Testis (tissue), 3 donors: ENCODE measurements around the gene PORCN. TPM values are rescaled to one million over a fixed set of nuclear protein-coding genes. Genes with fewer than 3 reads are reported as not detected.

ENCODE experiments used
- DNase-seq: peaks from one replicate; pipeline ENCODE4 v3.0.0-alpha.2; 2019
- H3K27ac ChIP-seq, 2 donors: fragments of 200-600 bp; sonication (generic); one replicate each; pipeline ENCODE4 v1.5.1; 2019
- H3K27me3 ChIP-seq: fragments of 200-600 bp; sonication (generic); one replicate; pipeline ENCODE4 v1.5.1; 2019
- H3K36me3 ChIP-seq: fragments of 200-600 bp; sonication (generic); one replicate; pipeline ENCODE4 v1.5.1; 2017; ENCODE audit warnings: low read depth; ENCODE audit errors: missing control alignments
- H3K4me1 ChIP-seq: fragments of 200-600 bp; sonication (generic); one replicate; pipeline ENCODE4 v1.5.1; 2019
- H3K4me3 ChIP-seq, 2 donors: fragments of 200-600 bp; sonication (generic); one replicate each; pipeline ENCODE4 v1.5.1; 2017 to 2019
- H3K9me3 ChIP-seq: fragments of 200-600 bp; sonication (generic); one replicate; pipeline ENCODE4 v1.5.1; 2017
- CTCF ChIP-seq, 3 experiments: fragments of 450-650 bp in 2 of 3; fragments of 200-600 bp in 1 of 3; sonication (generic) in 1 of 3; IDR thresholded peaks; one replicate each; pipeline ENCODE4 v1.5.1; 2016 to 2019; ENCODE audit warnings: antibody characterized with exemption in 3 of 3, mild to moderate bottlenecking in 2 of 3, moderate library complexity in 1 of 3
- POLR2A ChIP-seq: fragments of 450-650 bp; IDR thresholded peaks from one replicate; pipeline ENCODE4 v1.6.1; 2017; ENCODE audit warnings: antibody characterized with exemption, mild to moderate bottlenecking, moderate library complexity
- WGBS, 2 donors: methylation state at CpG; one replicate each; pipeline ENCODE4 v1.1.5; 2018; 5-methylcytosine and 5-hydroxymethylcytosine counted together
- intact Hi-C: fragments of 100-400 bp; cut with DNase I; formaldehyde crosslinking; loops from one replicate; pipeline ENCODE4 v1.15.1; 2023; ENCODE audit warnings: low total_unique reads
- polyA plus RNA-seq: library from polyadenylated mRNA; stranded (reverse); fragments of 350-450 nt; fragmentation: Illumina TruSeq; extraction: RNeasy Lipid Tissue Mini Kit (QIAGEN cat#74804); gene quantifications from one replicate; pipeline ENCODE4 v1.2.3, GENCODE V29; 2014; ENCODE audit warnings: low read depth, low replicate concordance; ENCODE audit not compliant: insufficient read depth
- total RNA-seq, 2 donors: library from RNA; depleted of rRNA; stranded (reverse); fragments of >200 nt; gene quantifications; one replicate each; pipeline ENCODE4 v1.2.3, GENCODE V29; 2016

Gene PORCN
- total and polyA plus RNA-seq, 3 donors from 2014 or later: 25.0 to 110 (median 58.7) TPM

GRCh38 chrX:48560056-48560455, 51.3 kb downstream of the PORCN start:
- WGBS, 2 donors: 92 to 95% methylated on average over 2 to 12 of the region's 14 CpGs
- H3K9me3 ChIP-seq: no peaks in the 10 kb centered on the region
- no peak overlapping the region for H3K27ac ChIP-seq
- no peak overlapping the region for H3K4me3 ChIP-seq
- TF ChIP-seq CTCF (IDR thresholded peaks at IDR 0.05) (no peak), POLR2A (no peak)
- DNase-seq: no peak
- intact Hi-C loops: no loop called here
- no peaks in the 10 kb centered on the region for H3K4me1 ChIP-seq
- no peaks in the 10 kb centered on the region for H3K27me3 ChIP-seq
- H3K36me3 ChIP-seq: no peaks in the 10 kb centered on the region

DNA sequence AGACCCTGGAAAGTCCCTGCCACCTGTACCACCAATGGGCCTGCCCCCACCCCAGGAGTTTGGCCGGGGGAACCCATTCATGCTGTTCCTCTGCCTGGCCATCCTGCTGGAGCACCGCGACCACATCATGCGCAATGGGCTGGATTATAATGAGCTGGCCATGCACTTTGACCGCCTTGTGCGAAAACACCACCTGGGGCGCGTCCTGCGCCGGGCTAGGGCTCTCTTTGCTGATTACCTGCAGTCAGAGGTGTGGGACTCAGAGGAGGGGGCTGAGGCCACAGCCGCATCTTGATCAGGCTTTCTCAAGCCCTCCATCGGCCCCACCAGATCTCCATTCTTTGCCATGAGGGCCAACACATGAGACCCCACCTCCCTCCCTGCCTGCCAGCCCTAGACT, 51.9 kb downstream of the PORCN start:
- Histone ChIP-seq H3K4me1 (no peaks in the 10 kb centered on the region), H3K27ac (no peak overlapping the region), H3K4me3 (no peak overlapping the region), H3K27me3 (no peaks in the 10 kb centered on the region), H3K9me3 (no peaks in the 10 kb centered on the region), H3K36me3 (no peaks in the 10 kb centered on the region)
- intact Hi-C loops: no loop called here
- TF ChIP-seq POLR2A (no peak), CTCF (IDR thresholded peaks at IDR 0.05) (no peak)
- 92% methylated on average over 2 of the region's 12 CpGs; no CpG with 5 or more reads in 1 of the 2 donors for WGBS, 2 donors
- no peak for DNase-seq

- 50 to 81% methylated on average over 1 of the region's 1 CpG for WGBS, 2 donors
- Histone ChIP-seq H3K9me3 (no peaks in the 10 kb centered on the region), H3K27ac (no peak overlapping the region), H3K4me3 (no peak overlapping the region), H3K27me3 (no peaks in the 10 kb centered on the region), H3K4me1 (no peaks in the 10 kb centered on the region), H3K36me3 (no peaks in the 10 kb centered on the region)
- intact Hi-C loops: no loop called here
- no peak for DNase-seq
- no peak for TF ChIP-seq CTCF (IDR thresholded peaks at IDR 0.05)
- TF ChIP-seq POLR2A: no peak
These were observed 61.2 kb downstream of the PORCN start for GRCh38 chrX:48569958-48570357.

Other genes starting within 250 kb of the PORCN start
- gene SSX3, start 152.3 kb upstream of the PORCN start, total RNA-seq: 10 to 100 TPM; 12.8 to 26.1 TPM
- 17.7 TPM for gene SSX3, start 152.3 kb upstream of the PORCN start, polyA plus RNA-seq
- gene SSX4, start 125.5 kb upstream of the PORCN start, total RNA-seq: 1 to 10 TPM; 2.7 to 3.8 TPM
- gene SSX4, start 125.5 kb upstream of the PORCN start, polyA plus RNA-seq: 5.3 TPM
- gene SSX4B, start 97.0 kb upstream of the PORCN start, total RNA-seq: 1 to 10 TPM in 1 of 2 donors, not detected in 1; 3.8 TPM
- not detected for gene SSX4B, start 97.0 kb upstream of the PORCN start, polyA plus RNA-seq
- gene SLC38A5, start 38.7 kb upstream of the PORCN start, total RNA-seq: 1 to 10 TPM; 2.5 to 4.2 TPM
- gene SLC38A5, start 38.7 kb upstream of the PORCN start, polyA plus RNA-seq: 3.5 TPM
- gene FTSJ1, start 32.8 kb upstream of the PORCN start, total RNA-seq: 10 to 100 TPM; 46.4 to 50.9 TPM
- 38.0 TPM for gene FTSJ1, start 32.8 kb upstream of the PORCN start, polyA plus RNA-seq
- 10 to 100 TPM; 30.4 to 61.0 TPM for gene EBP, start 12.8 kb downstream of the PORCN start, total RNA-seq
- 48.8 TPM for gene EBP, start 12.8 kb downstream of the PORCN start, polyA plus RNA-seq
- 10 to 100 TPM; 27.3 to 36.1 TPM for gene TBC1D25, start 30.7 kb downstream of the PORCN start, total RNA-seq
- gene TBC1D25, start 30.7 kb downstream of the PORCN start, polyA plus RNA-seq: 19.3 TPM
- 100 to 1,000 TPM; 121 to 167 TPM for gene RBM3, start 65.5 kb downstream of the PORCN start, total RNA-seq
- 214 TPM for gene RBM3, start 65.5 kb downstream of the PORCN start, polyA plus RNA-seq
- 100 to 1,000 TPM; 109 to 148 TPM for gene WDR13, start 88.5 kb downstream of the PORCN start, total RNA-seq
- gene WDR13, start 88.5 kb downstream of the PORCN start, polyA plus RNA-seq: 69.6 TPM
- gene WAS, start 174.8 kb downstream of the PORCN start, total RNA-seq: 1 to 10 TPM; 2.5 to 5.5 TPM
- 4.7 TPM for gene WAS, start 174.8 kb downstream of the PORCN start, polyA plus RNA-seq
- gene SUV39H1, start 187.7 kb downstream of the PORCN start, total RNA-seq: 10 to 100 TPM; 16.5 to 16.7 TPM
- gene SUV39H1, start 187.7 kb downstream of the PORCN start, polyA plus RNA-seq: 10.3 TPM